H9 (cell line): ENCODE data around the gene EIF4E2. TPM values are rescaled to one million over a fixed set of nuclear protein-coding genes. Genes with fewer than 3 reads are reported as not detected.

Experiments used
- DNase-seq: peaks from one replicate; pipeline ENCODE4 v3.0.0-alpha.2; 2017
- H2AFZ ChIP-seq: one replicate; pipeline ENCODE4 v1.6.1; 2013; ENCODE audit warnings: mild to moderate bottlenecking, low read length, control low read depth, moderate library complexity
- H2AK5ac ChIP-seq: 2 replicates; pipeline ENCODE4 v1.6.1; 2013; ENCODE audit warnings: low read length, control low read depth, mixed read lengths; ENCODE audit not compliant: insufficient read length
- H2BK120ac ChIP-seq: one replicate; pipeline ENCODE4 v1.6.1; 2013; ENCODE audit warnings: low read depth, mild to moderate bottlenecking, low read length, control low read depth, inconsistent platforms; ENCODE audit not compliant: poor library complexity, severe bottlenecking
- H2BK12ac ChIP-seq: 2 replicates; pipeline ENCODE4 v1.6.1; 2013; ENCODE audit warnings: low read length, control low read depth, mixed read lengths, low read depth; ENCODE audit not compliant: insufficient read length
- H2BK15ac ChIP-seq: 2 replicates; pipeline ENCODE4 v1.6.1; 2013; ENCODE audit warnings: low read depth, low read length, control low read depth
- H2BK20ac ChIP-seq: one replicate; pipeline ENCODE4 v1.6.1; 2013; ENCODE audit warnings: low read depth, mild to moderate bottlenecking, low read length, control low read depth, inconsistent platforms; ENCODE audit not compliant: poor library complexity, severe bottlenecking
- H2BK5ac ChIP-seq: 2 replicates; pipeline ENCODE4 v1.6.1; 2013; ENCODE audit warnings: low read length, control low read depth, mixed read lengths; ENCODE audit not compliant: insufficient read length
- H3K14ac ChIP-seq: 2 replicates; pipeline ENCODE4 v1.6.1; 2013; ENCODE audit warnings: low read length, control low read depth; ENCODE audit not compliant: insufficient read depth
- H3K18ac ChIP-seq: 2 replicates; pipeline ENCODE4 v1.6.1; 2013; ENCODE audit warnings: low read depth, mild to moderate bottlenecking, mixed read lengths, low read length, control low read depth; ENCODE audit not compliant: insufficient read length
- H3K23ac ChIP-seq: 2 replicates; pipeline ENCODE4 v1.6.1; 2013; ENCODE audit warnings: low read length, control low read depth, mixed read lengths, low read depth; ENCODE audit not compliant: insufficient read length
- H3K23me2 ChIP-seq: 2 replicates; pipeline ENCODE4 v1.6.1; 2013; ENCODE audit warnings: low read depth, mild to moderate bottlenecking, mixed read lengths, low read length, control low read depth; ENCODE audit not compliant: insufficient read length, poor library complexity, severe bottlenecking
- H3K27ac ChIP-seq: 2 replicates; pipeline ENCODE4 v1.5.1; 2013; ENCODE audit warnings: low read length, control low read depth, mixed read lengths, low read depth; ENCODE audit not compliant: insufficient read length
- H3K27me3 ChIP-seq: 2 replicates; pipeline ENCODE4 v1.6.1; 2013; ENCODE audit warnings: low read length, control low read depth, inconsistent platforms; ENCODE audit not compliant: insufficient read depth
- H3K4ac ChIP-seq: 2 replicates; pipeline ENCODE4 v1.6.1; 2013; ENCODE audit warnings: low read depth, mild to moderate bottlenecking, control low read depth, inconsistent platforms, low read length, moderate library complexity
- H3K4me1 ChIP-seq: 2 replicates; pipeline ENCODE4 v1.6.1; 2013; ENCODE audit warnings: low read length, control low read depth, inconsistent platforms; ENCODE audit not compliant: insufficient read depth
- H3K4me2 ChIP-seq: 2 replicates; pipeline ENCODE4 v1.6.1; 2013; ENCODE audit warnings: low read length, control low read depth, mixed read lengths; ENCODE audit not compliant: insufficient read length, insufficient read depth
- H3K56ac ChIP-seq: 2 replicates; pipeline ENCODE4 v1.6.1; 2013; ENCODE audit warnings: low read depth, mild to moderate bottlenecking, mixed read lengths, low read length, control low read depth; ENCODE audit not compliant: insufficient read length
- H3K79me1 ChIP-seq: 2 replicates; pipeline ENCODE4 v1.6.1; 2013; ENCODE audit warnings: low read depth, mild to moderate bottlenecking, moderate library complexity, low read length, control low read depth, inconsistent platforms; ENCODE audit not compliant: insufficient read depth, poor library complexity, severe bottlenecking
- H3K79me2 ChIP-seq: 2 replicates; pipeline ENCODE4 v1.6.1; 2013; ENCODE audit warnings: low read length, control low read depth, inconsistent platforms; ENCODE audit not compliant: insufficient read depth
- H3K9ac ChIP-seq: 2 replicates; pipeline ENCODE4 v1.6.1; 2013; ENCODE audit warnings: low read length, control low read depth, mixed read lengths; ENCODE audit not compliant: insufficient read length; ENCODE audit errors: extremely low read depth
- H3K9me3 ChIP-seq: one replicate; pipeline ENCODE4 v1.6.1; 2013; ENCODE audit warnings: low read depth, low read length, inconsistent platforms; ENCODE audit not compliant: control insufficient read depth
- H3T11ph ChIP-seq: one replicate; pipeline ENCODE4 v1.6.1; 2013; ENCODE audit warnings: mild to moderate bottlenecking, low read length, control low read depth, inconsistent platforms
- H4K20me1 ChIP-seq: one replicate; pipeline ENCODE4 v1.6.1; 2013; ENCODE audit not compliant: control insufficient read depth, insufficient read length, insufficient read depth
- H4K5ac ChIP-seq: 2 replicates; pipeline ENCODE4 v1.6.1; 2013; ENCODE audit warnings: low read depth, mild to moderate bottlenecking, mixed read lengths, low read length, control low read depth; ENCODE audit not compliant: insufficient read length
- H4K8ac ChIP-seq: replicated peaks from 2 replicates; pipeline ENCODE4 v1.6.1; 2013; ENCODE audit warnings: low read length, control low read depth, mixed read lengths, low read depth; ENCODE audit not compliant: insufficient read length
- H4K91ac ChIP-seq: 2 replicates; pipeline ENCODE4 v1.6.1; 2013; ENCODE audit warnings: low read depth, mild to moderate bottlenecking, moderate library complexity, mixed read lengths, low read length, control low read depth; ENCODE audit not compliant: insufficient read length
- H3K27ac Mint-ChIP-seq, 3 experiments: 2 replicates in 2 of 3; 3 replicates in 1 of 3; pipeline ENCODE4 v1.8.0; 2020 to 2021; ENCODE audit warnings: mixed read lengths in 3 of 3, mild to moderate bottlenecking in 1 of 3, moderate library complexity in 1 of 3
- H3K27me3 Mint-ChIP-seq: 2 replicates; pipeline ENCODE4 v1.8.0; 2021; ENCODE audit warnings: low read depth, mild to moderate bottlenecking, moderate library complexity, mixed read lengths
- H3K36me3 Mint-ChIP-seq, 3 experiments: 2 replicates in 2 of 3; 3 replicates in 1 of 3; pipeline ENCODE4 v1.8.0; 2020 to 2021; ENCODE audit warnings: low read depth in 3 of 3, mixed read lengths in 3 of 3; ENCODE audit not compliant: insufficient read depth in 1 of 3
- H3K4me1 Mint-ChIP-seq, 2 experiments: 2 replicates each; pipeline ENCODE4 v1.8.0; 2020; ENCODE audit warnings: mixed read lengths in 2 of 2
- H3K4me3 Mint-ChIP-seq, 2 experiments: 2 replicates in 1 of 2; 3 replicates in 1 of 2; pipeline ENCODE4 v1.8.0; 2020 to 2021; ENCODE audit warnings: mild to moderate bottlenecking in 2 of 2, mixed read lengths in 2 of 2, moderate library complexity in 1 of 2
- H3K9me3 Mint-ChIP-seq, 2 experiments: 2 replicates in 1 of 2; 3 replicates in 1 of 2; pipeline ENCODE4 v1.8.0; 2020; ENCODE audit warnings: mild to moderate bottlenecking in 2 of 2, mixed read lengths in 2 of 2, moderate library complexity in 1 of 2
- CTCF ChIP-seq: fragments of 200-600 bp; sonication (generic); conservative IDR thresholded peaks from 3 replicates; pipeline ENCODE4 v1.8.0; 2021; ENCODE audit warnings: antibody characterized with exemption, mild to moderate bottlenecking
- WGBS: extraction: QIAGEN DNeasy Blood & Tissue Kit; methylation state at CpG from one replicate; pipeline ENCODE4 v1.1.7; 2013; ENCODE audit warnings: missing lambda C conversion rate, low lambda C conversion rate, mixed read lengths; ENCODE audit not compliant: insufficient read length; ENCODE audit errors: extremely low coverage; 5-methylcytosine and 5-hydroxymethylcytosine counted together
- total RNA-seq: library from RNA; stranded (reverse); gene quantifications from 2 replicates; pipeline ENCODE4 v1.2.1, GENCODE V29; 2021

EIF4E2 gene
- total RNA-seq, 1 experiment from 2014 or later, result 109 TPM

- Histone ChIP-seq H4K5ac (no peak overlapping the region), H3K56ac (no peak overlapping the region), H3K18ac (no peak overlapping the region), H3K27me3 (peaks cover 15% of the 10 kb centered on the region), H2AK5ac (no peak overlapping the region), H3K9ac (no peak overlapping the region), H3K23me2 (peaks cover 14% of the 10 kb centered on the region), H2AFZ (no peak overlapping the region), H3K4me2 (peak overlapping the region; percentile 42), H4K8ac (no peak overlapping the region), H3K9me3 (no peaks in the 10 kb centered on the region), H3T11ph (no peak overlapping the region), H2BK5ac (no peak overlapping the region), H3K79me1 (no peaks in the 10 kb centered on the region), H2BK120ac (no peak overlapping the region), H4K91ac (no peak overlapping the region), H3K4ac (no peak overlapping the region), H3K27ac (no peak overlapping the region), H3K23ac (no peak overlapping the region), H3K4me1 (no peaks in the 10 kb centered on the region), H2BK12ac (no peak overlapping the region), H4K20me1 (no peaks in the 10 kb centered on the region), H3K14ac (no peak overlapping the region; the same call in 1 of the 2 replicates), H2BK15ac (no peak overlapping the region), H3K79me2 (no peaks in the 10 kb centered on the region), H2BK20ac (no peak overlapping the region)
- Mint-ChIP-seq H3K4me1 (peaks cover 9 to 26% of the 10 kb centered on the region in 2 experiments), H3K27me3 (peaks cover 79% of the 10 kb centered on the region), H3K9me3 (no peaks in the 10 kb centered on the region), H3K27ac (no peak overlapping the region), H3K4me3 (peak overlapping the region; percentile 9 to 72), H3K36me3 (peaks cover 0 to 1% (median 0%) of the 10 kb centered on the region in 3 experiments; a peak in 1 of 7 replicates)
- no CpG with 5 or more reads among the region's 16 CpGs for WGBS
- no peak for TF ChIP-seq CTCF
- DNase-seq, result no peak
Measured at GRCh38 chr2:232523402-232523681, 27.1 kb upstream of the EIF4E2 start.
